Sigmoid colon (tissue), 4 donors: ENCODE data around the gene DPYSL3.

ENCODE experiments used
- CTCF ChIP-seq, 4 experiments: fragments of 450-650 bp in 3 of 4; fragments of 200-600 bp in 1 of 4; IDR thresholded peaks; one replicate each; pipeline ENCODE4 v1.5.1; 2016 to 2019; ENCODE audit warnings: antibody characterized with exemption in 4 of 4, mild to moderate bottlenecking in 3 of 4, moderate library complexity in 2 of 4
- EP300 ChIP-seq, 4 donors: sonication (generic); formaldehyde crosslinking; IDR thresholded peaks; one replicate each; pipeline ENCODE4 v1.6.1; 2017; ENCODE audit warnings: antibody characterized with exemption in 4 of 4
- POLR2A ChIP-seq, 2 donors: fragments of 450-650 bp; IDR thresholded peaks; one replicate each; pipeline ENCODE4 v1.6.1; 2016; ENCODE audit warnings: antibody characterized with exemption in 2 of 2, mild to moderate bottlenecking in 2 of 2, moderate library complexity in 2 of 2
- POLR2AphosphoS5 ChIP-seq, 4 donors: sonication (generic); formaldehyde crosslinking; IDR thresholded peaks; one replicate each; pipeline ENCODE4 v1.6.1; 2017; ENCODE audit warnings: antibody characterized with exemption in 4 of 4

- TF ChIP-seq CTCF (IDR thresholded peaks at IDR 0.05) (no peak), EP300 (IDR thresholded peaks at IDR 0.05) (no peak), POLR2AphosphoS5 (IDR thresholded peaks at IDR 0.05) (no peak), POLR2A (IDR thresholded peaks at IDR 0.05) (no peak)
Measured at GRCh38 chr5:147479949-147480348, 29.9 kb downstream of the DPYSL3 start.
